SK-N-MC (cell line): Measurements from ENCODE around the gene CFAP46.

Source experiments
- EZH2 ChIP-seq: fragments of 200-600 bp; sonication (generic); IDR thresholded peaks from one replicate; pipeline ENCODE4 v1.6.1; 2017; ENCODE audit warnings: antibody characterized with exemption
- POLR2AphosphoS5 ChIP-seq: IDR thresholded peaks from 2 replicates; pipeline ENCODE4 v1.6.1; 2012; ENCODE audit warnings: mild to moderate bottlenecking, low read depth, low read length, borderline replicate concordance

DNA sequence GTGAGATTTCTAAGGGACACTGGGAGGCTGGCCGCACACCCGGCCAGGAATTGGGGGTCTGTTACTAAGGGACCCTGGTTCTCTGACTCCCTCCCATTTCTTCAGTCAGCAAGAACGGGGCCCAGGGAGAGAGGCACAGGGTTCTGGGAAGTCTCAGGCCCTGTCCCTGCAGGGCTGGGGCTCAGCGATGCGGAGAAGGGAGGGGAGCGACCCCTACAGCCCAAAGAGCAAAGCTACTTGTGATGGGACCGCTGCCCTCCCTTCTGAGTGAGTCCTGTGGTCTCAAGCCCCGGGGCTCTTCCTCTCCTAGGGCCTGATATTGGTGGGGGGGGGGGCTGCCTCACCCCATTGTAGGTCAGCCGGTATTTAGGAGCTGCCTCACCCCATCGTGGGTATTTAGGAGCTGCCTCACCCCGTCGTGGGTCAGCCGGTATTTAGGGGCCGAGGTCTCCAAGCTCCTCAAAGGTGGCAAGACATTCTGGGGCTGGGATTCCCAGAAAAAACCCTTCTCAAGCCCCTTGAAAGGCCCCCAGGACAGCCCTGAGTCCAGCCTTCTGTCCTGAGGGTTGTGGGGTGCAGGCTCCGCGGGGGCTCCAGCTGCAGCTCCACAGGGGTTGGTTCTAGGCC is 139.6 kb downstream of the CFAP46 start:
- TF ChIP-seq POLR2AphosphoS5, result no peak
- no peak for TF ChIP-seq EZH2
